ENCODE data around the gene ATP5F1D.
"Not testable (repeated sequence)": the region's sequence is repeated elsewhere in the genome, so short reads cannot be mapped to it uniquely, and the experiment has no call there.

Gene ATP5F1D

GRCh38 chr19:1233115-1233667 is 8.4 kb upstream of the ATP5F1D start:
- DNase-seq: no peak

GRCh38 chr19:1234051-1234954 is 7.2 kb upstream of the ATP5F1D start:
- DNase-seq: no peak

- no peak for DNase-seq
Measured at GRCh38 chr19:1234955-1235380, 6.6 kb upstream of the ATP5F1D start.

GRCh38 chr19:1235625-1236538 is 5.7 kb upstream of the ATP5F1D start:
- DNase-seq: no peak

- DNase-seq: no peak
Measured at GRCh38 chr19:1236576-1236975, 5.0 kb upstream of the ATP5F1D start.

- no peak for DNase-seq
Measured at GRCh38 chr19:1237027-1237659, 4.4 kb upstream of the ATP5F1D start.

- DNase-seq: no peak
Measured at GRCh38 chr19:1237754-1238368, 3.7 kb upstream of the ATP5F1D start, which contains the start of gene CBARP. Gene CBARP, minus strand, starts transcription at chr19:1238005. Its CDS starts 1,905 bp downstream, at chr19:1236100.

GRCh38 chr19:1238369-1239303 is 2.9 kb upstream of the ATP5F1D start:
- DNase-seq: no peak

- no peak for DNase-seq
Measured at GRCh38 chr19:1239420-1239795, 2.1 kb upstream of the ATP5F1D start.

GRCh38 chr19:1239796-1240737 is 1.5 kb upstream of the ATP5F1D start:
- peak; percentile 95 for DNase-seq

- no peak for DNase-seq
Measured at GRCh38 chr19:1240925-1241324, 626 bp upstream of the ATP5F1D start.

GRCh38 chr19:1243768-1244692 is 2.5 kb downstream of the ATP5F1D start:
- DNase-seq: peak; percentile 88

GRCh38 chr19:1244693-1245451 is 3.3 kb downstream of the ATP5F1D start:
- DNase-seq: no peak

GRCh38 chr19:1245494-1246264 is 4.1 kb downstream of the ATP5F1D start:
- DNase-seq: no peak

- DNase-seq: not testable (repeated sequence)
Measured at GRCh38 chr19:1246265-1247087, 4.9 kb downstream of the ATP5F1D start.

GRCh38 chr19:1247748-1248138 is 6.2 kb downstream of the ATP5F1D start:
- DNase-seq: no peak

Measured in activated CD4-positive, alpha-beta T cell treated with anti-CD3 and anti-CD28 coated beads, Interleukin-2, Interleukin-6, amounts not matched to agents 100 ng/mL and 50 ng/mL, durations not matched to agents 16 hours and 8 hours (primary cell).